GM12878 (cell line): ENCODE results near the gene USP37. TPM values are rescaled to one million over a fixed set of nuclear protein-coding genes. Genes with fewer than 3 reads are reported as not detected.

Source experiments
- ATAC-seq: fragments of 200-7000 bp; cut with Tn5 transposase; 3 replicates; pipeline ENCODE4 v1.9.1; 2020; ENCODE audit warnings: mild to moderate bottlenecking, moderate library complexity
- BruUV-seq: library from RNA; stranded (reverse); fragments of 400-500 nt; replicated peaks from 2 replicates; lab custom pipeline; 2021; lab: Mats Ljungman, UMichigan
- CTCF ChIA-PET: fragments of 300-600 bp; sonication (Branson Sonifier 250); formaldehyde crosslinking; extraction: SDS; loops from one replicate; lab custom pipeline; 2021; ENCODE audit warnings: inconsistent platforms; lab: Yijun Ruan, JAX
- POLR2A ChIA-PET: fragments of 350-600 bp; formaldehyde crosslinking; extraction: SDS; loops from one replicate; lab custom pipeline; 2021; ENCODE audit warnings: inconsistent platforms; lab: Charles Lee
- RAD21 ChIA-PET: fragments of 300-600 bp; sonication (Branson Sonifier 250); formaldehyde crosslinking; loops from one replicate; lab custom pipeline; 2023; ENCODE audit warnings: antibody characterized with exemption; ENCODE audit not compliant: unreplicated experiment; lab: Charles Lee
- SMC1A ChIA-PET: fragments of 300-600 bp; sonication (Branson Sonifier 250); formaldehyde crosslinking; loops from one replicate; lab custom pipeline; 2023; ENCODE audit not compliant: unreplicated experiment, uncharacterized antibody; lab: Charles Lee
- DNase-seq: peaks from one replicate; pipeline ENCODE4 v3.0.0-alpha.2; 2011; ENCODE audit warnings: low read depth, low spot score
- FAIRE-seq: peaks from 3 replicates; lab custom pipeline; 2011; peaks lifted over from hg19 to GRCh38; lab: Jason Lieb, UNC
- H2AFZ ChIP-seq: 2 replicates; pipeline ENCODE4 v1.6.0; 2011; ENCODE audit warnings: low read depth, low read length, control low read depth; ENCODE audit not compliant: control insufficient read depth
- H3K27ac ChIP-seq: 2 replicates; pipeline ENCODE4 v1.5.1; 2011; ENCODE audit warnings: control low read depth; ENCODE audit not compliant: control insufficient read depth, insufficient read depth
- H3K27me3 ChIP-seq, 2 experiments: replicated peaks in 1 of 2; 2 replicates each; pipeline versions ENCODE4 v1.6.0 to v1.6.1; 2011; ENCODE audit warnings: low read length in 1 of 2; ENCODE audit not compliant: control insufficient read depth in 2 of 2, insufficient read depth in 2 of 2
- H3K36me3 ChIP-seq, 2 experiments: 2 replicates each; pipeline ENCODE4 v1.5.1; 2011; ENCODE audit warnings: low read length in 1 of 2; ENCODE audit not compliant: control insufficient read depth in 2 of 2, insufficient read depth in 2 of 2
- H3K4me1 ChIP-seq: 2 replicates; pipeline ENCODE4 v1.6.1; 2011; ENCODE audit warnings: mild to moderate bottlenecking, low read length, moderate library complexity, mixed read lengths; ENCODE audit not compliant: control insufficient read depth, insufficient read depth
- H3K4me2 ChIP-seq: 2 replicates; pipeline ENCODE4 v1.6.0; 2011; ENCODE audit warnings: control low read depth; ENCODE audit not compliant: control insufficient read depth, insufficient read depth
- H3K4me3 ChIP-seq: fragments of 200-600 bp; sonication (generic); 2 replicates; pipeline ENCODE4 v1.5.1; 2016
- H3K79me2 ChIP-seq: 2 replicates; pipeline ENCODE4 v1.6.0; 2011; ENCODE audit warnings: low read length; ENCODE audit not compliant: control insufficient read depth, insufficient read depth
- H3K9ac ChIP-seq: 2 replicates; pipeline ENCODE4 v1.8.0; 2011; ENCODE audit warnings: low read length, control low read depth, mixed read lengths; ENCODE audit not compliant: control insufficient read depth, insufficient read depth
- H3K9me3 ChIP-seq: replicated peaks from 3 replicates; pipeline ENCODE4 v1.5.1; 2011; ENCODE audit warnings: mild to moderate bottlenecking, low read length; ENCODE audit not compliant: control insufficient read depth, insufficient read depth
- H4K20me1 ChIP-seq: 2 replicates; pipeline ENCODE4 v1.6.0; 2011; ENCODE audit not compliant: control insufficient read depth, insufficient read depth
- ATF3 ChIP-seq: IDR thresholded peaks from 2 replicates; pipeline ENCODE4 v1.6.1; 2011; ENCODE audit warnings: low read depth, mild to moderate bottlenecking, low read length, moderate library complexity, borderline replicate concordance; ENCODE audit errors: extremely low read depth
- BCL11A ChIP-seq: IDR thresholded peaks from 2 replicates; pipeline ENCODE4 v1.6.1; 2011; ENCODE audit warnings: low read depth, low read length
- BCLAF1 ChIP-seq: fragments of 450-650 bp; IDR thresholded peaks from 2 replicates; pipeline ENCODE4 v1.6.1; 2017; ENCODE audit warnings: antibody characterized with exemption, mild to moderate bottlenecking, moderate library complexity
- CHD4 ChIP-seq: fragments of 200-600 bp; sonication (generic); IDR thresholded peaks from 2 replicates; pipeline ENCODE4 v1.6.1; 2016; ENCODE audit warnings: mild to moderate bottlenecking
- E4F1 ChIP-seq: fragments of 450-650 bp; IDR thresholded peaks from 2 replicates; pipeline ENCODE4 v1.6.1; 2018; ENCODE audit warnings: borderline replicate concordance, mild to moderate bottlenecking; ENCODE audit not compliant: partially characterized antibody
- GATAD2B ChIP-seq: fragments of 450-650 bp; conservative IDR thresholded peaks from 2 replicates; pipeline ENCODE4 v1.6.1; 2017; ENCODE audit warnings: low read depth, mild to moderate bottlenecking, moderate library complexity
- HSF1 ChIP-seq: fragments of 150-350 bp; IDR thresholded peaks from 2 replicates; pipeline ENCODE4 v1.6.1; 2014; ENCODE audit warnings: mild to moderate bottlenecking, low read depth, low read length
- IKZF1 ChIP-seq: fragments of 450-650 bp; conservative IDR thresholded peaks from 2 replicates; pipeline ENCODE4 v1.6.1; 2017; ENCODE audit warnings: antibody characterized with exemption, mild to moderate bottlenecking
- MTA2 ChIP-seq: fragments of 450-650 bp; IDR thresholded peaks from 2 replicates; pipeline ENCODE4 v1.6.1; 2016; ENCODE audit warnings: low read depth, mild to moderate bottlenecking, moderate library complexity
- NFYB ChIP-seq: IDR thresholded peaks from 2 replicates; pipeline ENCODE4 v1.6.1; 2011; ENCODE audit warnings: low read depth, mild to moderate bottlenecking, low read length, improper control_type of control experiment, moderate library complexity; ENCODE audit not compliant: insufficient read depth
- NKRF ChIP-seq: fragments of 450-650 bp; conservative IDR thresholded peaks from 2 replicates; pipeline ENCODE4 v1.6.1; 2017; ENCODE audit warnings: mild to moderate bottlenecking, moderate library complexity
- NR2C2 ChIP-seq: IDR thresholded peaks from 2 replicates; pipeline ENCODE4 v1.6.1; 2011; ENCODE audit warnings: borderline replicate concordance, low read depth; ENCODE audit not compliant: control insufficient read depth, insufficient read length
- PAX8 ChIP-seq: fragments of 450-650 bp; IDR thresholded peaks from 2 replicates; pipeline ENCODE4 v1.6.1; 2017; ENCODE audit warnings: mild to moderate bottlenecking, moderate library complexity
- SMARCA5 ChIP-seq: fragments of 450-650 bp; IDR thresholded peaks from 2 replicates; pipeline ENCODE4 v1.6.1; 2017; ENCODE audit warnings: mild to moderate bottlenecking
- SREBF1 ChIP-seq: IDR thresholded peaks from 2 replicates; pipeline ENCODE4 v1.6.1; 2012; ENCODE audit warnings: mild to moderate bottlenecking, low read length
- TCF7 ChIP-seq: IDR thresholded peaks from 2 replicates; pipeline ENCODE4 v1.6.1; 2014; ENCODE audit warnings: antibody characterized with exemption, borderline replicate concordance
- in situ Hi-C: fragments of 300-500 bp; cut with MboI; formaldehyde crosslinking; loops from 9 replicates; pipeline ENCODE4 v1.14.3; 2018; ENCODE audit warnings: mixed read lengths
- intact Hi-C: fragments of 100-400 bp; cut with micrococcal nuclease; formaldehyde crosslinking; loops from one replicate; pipeline ENCODE4 v1.14.2; 2022; ENCODE audit not compliant: unreplicated experiment
- polyA plus RNA-seq, 11 experiments: library from polyadenylated mRNA; depleted of rRNA in 4 of 11; unstranded in 6 of 11; stranded (reverse) in 5 of 11; fragments of >200 nt; fragmentation: Nextera tagmentation in 4 of 11; fragmentation: Illumina TruSeq in 1 of 11; extraction: Ambion mirVana in 4 of 11; extraction: Trizol in 1 of 11; gene quantifications; 1 replicate in 1 of 11; 2 replicates in 10 of 11; pipeline versions ENCODE4 v1.2.1 to v1.2.3, GENCODE V29; 2011 to 2016; ENCODE audit warnings: inconsistent platforms in 2 of 11, missing spikeins in 2 of 11, low read depth in 1 of 11
- total RNA-seq, 4 experiments: library from RNA; depleted of rRNA in 3 of 4; stranded (reverse); fragments of >200 nt in 3 of 4; fragmentation: Illumina TruSeq in 1 of 4; extraction: Trizol in 1 of 4; gene quantifications; 2 replicates each; pipeline versions ENCODE4 v1.2.1 to v1.2.3, GENCODE V29; 2013 to 2021

USP37 gene
- total and polyA plus RNA-seq, 10 of the 15 experiments (the other 5 are each of a cell fraction or from before 2014, with no cell fraction given) = 2.8 to 16.0 (median 10.4) TPM

GRCh38 chr2:218508299-218508698, 59.9 kb downstream of the USP37 start:
- no peak for DNase-seq
- intact Hi-C loops = no loop called here
- Histone ChIP-seq H3K4me1 (peaks cover 4% of the 10 kb centered on the region; the same call in 1 of the 2 replicates), H3K4me2 (0 out of 2 replicates have a peak overlapping the region, but pooled peaks have one; percentile 21), H3K9me3 (no peaks in the 10 kb centered on the region), H4K20me1 (no peaks in the 10 kb centered on the region), H3K36me3 (peaks cover 0 to 3% of the 10 kb centered on the region in 2 experiments; a peak in 1 of 4 replicates), H3K4me3 (no peak overlapping the region), H3K27ac (no peak overlapping the region; the same call in 1 of the 2 replicates), H2AFZ (no peak overlapping the region), H3K79me2 (no peaks in the 10 kb centered on the region; the same call in 1 of the 2 replicates), H3K27me3 (no peaks in the 10 kb centered on the region)
- RAD21 ChIA-PET = no interaction called here
- no peak for FAIRE-seq
- no peak; the same call in 2 of the 3 replicates for ATAC-seq
- no TSS peak for BruUV-seq
- SMC1A ChIA-PET = no interaction called here
- in situ Hi-C loops = no loop called here
- CTCF ChIA-PET = no interaction called here
- TF ChIP-seq HSF1 (no peak), ATF3 (no peak), CHD4 (no peak), SMARCA5 (no peak), IKZF1 (no peak), SREBF1 (no peak), E4F1 (no peak), TCF7 (no peak), MTA2 (no peak), BCL11A (no peak), NR2C2 (no peak), NKRF (no peak), BCLAF1 (no peak), PAX8 (no peak), NFYB (no peak), GATAD2B (no peak)
- TF ChIP-seq, all 136 proteins: peak for 0
- POLR2A ChIA-PET = no interaction called here
- H3K9ac ChIP-seq = no peak overlapping the region
